K562 (cell line): ENCODE data around the gene RIC3. TPM values are rescaled to one million over a fixed set of nuclear protein-coding genes. Genes with fewer than 3 reads are reported as not detected.

Source experiments
- ATF1 ChIP-seq, 2 experiments: fragments of 450-650 bp in 1 of 2; IDR thresholded peaks; 2 replicates each; pipeline ENCODE4 v1.6.1; 2016; ENCODE audit warnings: missing compliant biosample characterization in 1 of 2, missing genetic modification characterization in 1 of 2
- CHCHD3 ChIP-seq: fragments of 250-450 bp; sonication (Bioruptor Pico); IDR thresholded peaks from 2 replicates; pipeline ENCODE4 v2.1.2; 2022; ENCODE audit warnings: mild to moderate bottlenecking
- E2F8 ChIP-seq: fragments of 450-650 bp; IDR thresholded peaks from 2 replicates; pipeline ENCODE4 v1.7.1; 2018; ENCODE audit warnings: mild to moderate bottlenecking, low read depth; ENCODE audit not compliant: partially characterized antibody
- ELF1 ChIP-seq: fragments of 200-800 bp; sonication (Bioruptor generic); IDR thresholded peaks from 2 replicates; pipeline ENCODE4 v1.6.1; 2016; ENCODE audit warnings: missing genetic modification characterization, missing compliant biosample characterization
- FOS ChIP-seq: IDR thresholded peaks from 3 replicates; pipeline ENCODE4 v1.6.1; 2011; ENCODE audit not compliant: insufficient read length; ENCODE audit errors: extremely low read depth
- GTF2E2 ChIP-seq: fragments of 200-800 bp; sonication (Bioruptor generic); IDR thresholded peaks from 2 replicates; pipeline ENCODE4 v1.6.1; 2016; ENCODE audit warnings: missing genetic modification characterization, missing compliant biosample characterization
- MAX ChIP-seq: sonication (generic); formaldehyde crosslinking; IDR thresholded peaks from 2 replicates; pipeline ENCODE4 v1.9.0; 2022; ENCODE audit warnings: mild to moderate bottlenecking, missing genetic modification reagents
- MED1 ChIP-seq: sonication (generic); formaldehyde crosslinking; IDR thresholded peaks from 2 replicates; pipeline ENCODE4 v1.8.1; 2023; ENCODE audit warnings: missing genetic modification reagents, borderline replicate concordance
- MTA2 ChIP-seq: fragments of 450-650 bp; IDR thresholded peaks from 2 replicates; pipeline ENCODE4 v1.6.1; 2016; ENCODE audit warnings: low read depth
- NCOA4 ChIP-seq: fragments of 450-650 bp; IDR thresholded peaks from 2 replicates; pipeline ENCODE4 v1.6.1; 2018; ENCODE audit warnings: mild to moderate bottlenecking; ENCODE audit not compliant: partially characterized antibody
- PHB ChIP-seq: fragments of 250-450 bp; sonication (Bioruptor Pico); IDR thresholded peaks from 2 replicates; pipeline ENCODE4 v1.5.0; 2021
- PRDM10 ChIP-seq: fragments of 450-650 bp; IDR thresholded peaks from 2 replicates; pipeline ENCODE4 v1.6.1; 2018; ENCODE audit not compliant: partially characterized antibody
- SPI1 ChIP-seq: IDR thresholded peaks from 2 replicates; pipeline ENCODE4 v1.6.1; 2011; ENCODE audit warnings: low read depth, low read length, control low read depth, borderline replicate concordance
- STAT5A ChIP-seq: IDR thresholded peaks from 2 replicates; pipeline ENCODE4 v1.6.1; 2012; ENCODE audit warnings: low read length, inconsistent platforms, borderline replicate concordance
- TCFL5 ChIP-seq: fragments of 250-450 bp; sonication (Bioruptor Pico); conservative IDR thresholded peaks from 2 replicates; pipeline ENCODE4 v1.6.1; 2021; ENCODE audit warnings: mild to moderate bottlenecking, moderate library complexity, matching md5 sums
- VEZF1 ChIP-seq: fragments of 200-800 bp; sonication (Bioruptor generic); IDR thresholded peaks from 2 replicates; pipeline ENCODE4 v1.6.1; 2017; ENCODE audit warnings: missing genetic modification characterization, missing compliant biosample characterization
- WHSC1 ChIP-seq: IDR thresholded peaks from one replicate; pipeline ENCODE4 v1.6.1; 2012; ENCODE audit warnings: low read length, control low read depth, inconsistent platforms
- ZBTB2 ChIP-seq: fragments of 450-650 bp; IDR thresholded peaks from 2 replicates; pipeline ENCODE4 v1.6.1; 2016; ENCODE audit warnings: antibody characterized with exemption
- ZNF79 ChIP-seq: fragments of 250-450 bp; sonication (Bioruptor Pico); IDR thresholded peaks from 2 replicates; pipeline ENCODE4 v1.4.0; 2020; ENCODE audit warnings: low read depth, mild to moderate bottlenecking, moderate library complexity
- ZNF830 ChIP-seq: fragments of 250-450 bp; sonication (Bioruptor Pico); IDR thresholded peaks from 2 replicates; pipeline ENCODE4 v1.5.0; 2021; ENCODE audit warnings: mild to moderate bottlenecking
- polyA plus RNA-seq, 8 experiments: library from polyadenylated mRNA; depleted of rRNA in 4 of 8; stranded (reverse) in 5 of 8; unstranded in 3 of 8; fragments of >200 nt; fragmentation: Nextera tagmentation in 2 of 8; fragmentation: Illumina TruSeq in 1 of 8; extraction: Ambion mirVana in 2 of 8; extraction: Trizol in 1 of 8; gene quantifications; 2 replicates each; pipeline versions ENCODE4 v1.2.1 to v1.2.3, GENCODE V29; 2011 to 2014; ENCODE audit warnings: inconsistent platforms in 1 of 8, missing spikeins in 1 of 8
- total RNA-seq, 7 experiments: library from RNA; depleted of rRNA in 6 of 7; stranded (reverse); fragments of >200 nt in 6 of 7; fragmentation: Illumina TruSeq in 2 of 7; extraction: Trizol in 2 of 7; gene quantifications; 2 replicates each; pipeline versions ENCODE4 v1.2.1 to v1.2.3, GENCODE V29; 2011 to 2021; ENCODE audit warnings: low replicate concordance in 1 of 7

Gene RIC3
- total and polyA plus RNA-seq, 9 of the 15 experiments (the other 6 are each of a cell fraction or from before 2014, with no cell fraction given), result 0.03 to 0.16 (median 0.05) TPM; not detected in 4

GRCh38 chr11:8068605-8069221 is 100.1 kb downstream of the RIC3 start (continued):
- TF ChIP-seq MAX (CRISPR knock-in tag) (no peak), ATF1 (CRISPR knock-in tag; IDR thresholded peaks at IDR 0.05) (no peak), ATF1 (tag; IDR thresholded peaks at IDR 0.05) (no peak), MED1 (no peak), CHCHD3 (CRISPR knock-in tag) (no peak), TCFL5 (CRISPR knock-in tag) (no peak), STAT5A (no peak), SPI1 (no peak), PHB (no peak), ZBTB2 (no peak), WHSC1 (no peak), ZNF79 (CRISPR knock-in tag) (no peak), VEZF1 (CRISPR knock-in tag) (peak; percentile 15; the same call in 1 of the 2 replicates), FOS (peak; percentile 2), MTA2 (no peak), E2F8 (no peak), GTF2E2 (tag) (no peak), NCOA4 (no peak), ELF1 (no peak), ZNF830 (no peak), PRDM10 (no peak)
